ENCODE measurements around the gene FAM50B. TPM values are rescaled to one million over a fixed set of nuclear protein-coding genes. Genes with fewer than 3 reads are reported as not detected.
A peak's percentile ranks its signal among the peaks of the same experiment; 100 is the strongest.
"Not testable (repeated sequence)": the region's sequence is repeated elsewhere in the genome, so short reads cannot be mapped to it uniquely, and the experiment has no call there.

The FAM50B gene
- polyA plus RNA-seq, 3 donors from 2014 or later, result 3.9 to 15.9 (median 4.2) TPM

DNA sequence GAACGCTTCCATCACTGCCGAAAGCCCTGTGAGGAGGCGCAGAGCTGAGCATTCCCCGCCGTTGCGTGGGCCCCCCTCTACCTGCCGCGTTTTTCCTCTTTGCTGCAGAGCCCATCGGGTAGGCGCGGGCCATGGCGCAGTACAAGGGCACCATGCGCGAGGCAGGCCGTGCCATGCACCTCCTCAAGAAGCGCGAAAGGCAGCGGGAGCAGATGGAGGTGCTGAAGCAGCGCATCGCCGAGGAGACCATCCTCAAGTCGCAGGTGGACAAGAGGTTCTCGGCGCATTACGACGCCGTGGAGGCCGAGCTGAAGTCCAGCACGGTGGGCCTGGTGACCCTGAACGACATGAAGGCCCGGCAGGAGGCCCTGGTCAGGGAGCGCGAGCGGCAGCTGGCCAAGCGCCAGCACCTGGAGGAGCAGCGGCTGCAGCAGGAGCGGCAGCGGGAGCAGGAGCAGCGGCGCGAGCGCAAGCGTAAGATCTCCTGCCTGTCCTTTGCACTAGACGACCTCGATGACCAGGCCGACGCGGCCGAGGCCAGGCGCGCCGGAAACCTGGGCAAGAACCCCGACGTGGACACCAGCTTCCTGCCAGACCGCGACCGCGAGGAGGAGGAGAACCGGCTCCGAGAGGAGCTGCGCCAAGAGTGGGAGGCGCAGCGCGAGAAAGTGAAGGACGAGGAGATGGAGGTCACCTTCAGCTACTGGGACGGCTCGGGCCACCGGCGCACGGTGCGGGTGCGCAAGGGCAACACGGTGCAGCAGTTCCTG lies 693 bp downstream of the FAM50B start:
- peaks cover 3 to 9% (median 4%) of the 10 kb centered on the region in 3 donors for H3K27me3 Mint-ChIP-seq (ENCODE audit: low read depth in 3 of 3)
- no peak for DNase-seq
- peak overlapping the region; percentile 82 to 95 (median 87) for H3K4me3 Mint-ChIP-seq
- no peaks in the 10 kb centered on the region for H3K36me3 Mint-ChIP-seq
- H3K4me1 Mint-ChIP-seq, result peaks cover 14 to 15% of the 10 kb centered on the region in 2 donors
- peaks cover 0 to 3% (median 0%) of the 10 kb centered on the region in 6 donors for H3K9me3 Mint-ChIP-seq
- peak overlapping the region; percentile 49 to 86 (median 84) for H3K27ac Mint-ChIP-seq

DNA sequence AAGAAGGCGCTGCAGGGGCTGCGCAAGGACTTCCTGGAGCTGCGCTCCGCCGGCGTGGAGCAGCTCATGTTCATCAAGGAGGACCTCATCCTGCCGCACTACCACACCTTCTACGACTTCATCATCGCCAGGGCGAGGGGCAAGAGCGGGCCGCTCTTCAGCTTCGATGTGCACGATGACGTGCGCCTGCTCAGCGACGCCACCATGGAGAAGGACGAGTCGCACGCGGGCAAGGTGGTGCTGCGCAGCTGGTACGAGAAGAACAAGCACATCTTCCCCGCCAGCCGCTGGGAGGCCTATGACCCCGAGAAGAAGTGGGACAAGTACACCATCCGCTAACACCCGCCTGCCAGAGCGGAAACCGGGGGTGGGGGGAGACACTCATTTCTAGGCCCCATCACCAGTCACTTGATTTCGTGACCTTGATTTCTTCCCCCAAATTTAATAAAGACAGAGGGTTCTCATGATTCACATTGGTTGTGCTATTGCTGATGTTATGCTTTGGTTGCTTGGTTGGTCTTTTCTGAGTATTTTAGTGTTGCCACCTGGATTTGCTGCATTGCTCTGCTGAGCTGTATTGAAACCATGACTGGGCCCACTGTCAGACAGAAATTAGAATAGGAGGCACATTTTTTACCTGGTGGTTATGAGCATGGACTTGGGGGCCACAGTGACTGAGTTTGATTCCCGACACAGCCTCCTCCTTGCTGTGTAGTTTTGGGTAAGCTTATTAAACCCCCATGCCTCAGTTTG lies 1.5 kb downstream of the FAM50B start:
- H3K36me3 Mint-ChIP-seq, result no peaks in the 10 kb centered on the region
- H3K9me3 Mint-ChIP-seq, result peaks cover 0 to 3% (median 0%) of the 10 kb centered on the region in 6 donors
- H3K4me1 Mint-ChIP-seq, result peaks cover 14 to 15% of the 10 kb centered on the region in 2 donors
- DNase-seq, result peak in 1 of 3 donors; percentile 4
- peak overlapping the region; percentile 24 to 66 (median 30) for H3K27ac Mint-ChIP-seq
- peaks cover 4 to 9% (median 6%) of the 10 kb centered on the region in 3 donors for H3K27me3 Mint-ChIP-seq (ENCODE audit: low read depth in 3 of 3)
- H3K4me3 Mint-ChIP-seq, result peak overlapping the region in 4 of 5 donors; percentile 4 to 52 (median 42)

DNA sequence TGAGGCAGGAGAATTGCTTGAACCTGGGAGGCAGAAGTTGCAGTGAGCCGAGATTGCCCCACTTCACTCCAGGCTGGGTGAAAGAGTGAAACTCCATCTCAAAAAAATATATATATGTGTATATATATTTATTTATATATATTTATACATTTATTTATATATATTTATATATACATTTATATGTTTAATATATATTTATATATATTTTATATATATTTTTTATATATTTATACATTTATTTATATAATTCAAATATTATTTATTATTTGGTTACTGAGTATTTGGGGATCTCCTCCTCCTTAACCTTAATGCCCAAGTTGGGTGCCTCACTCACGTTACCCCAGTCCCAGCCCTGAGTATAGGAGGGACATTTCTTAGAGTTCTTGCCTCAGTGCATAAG lies 2.7 kb downstream of the FAM50B start:
- Mint-ChIP-seq H3K9me3 (peaks cover 0 to 3% (median 0%) of the 10 kb centered on the region in 6 donors), H3K27me3 (ENCODE audit: low read depth in 3 of 3) (peaks cover 4 to 9% (median 6%) of the 10 kb centered on the region in 3 donors), H3K4me3 (no peak overlapping the region), H3K4me1 (peaks cover 14 to 15% of the 10 kb centered on the region in 2 donors), H3K36me3 (no peaks in the 10 kb centered on the region), H3K27ac (no peak overlapping the region)
- no peak for DNase-seq

DNA sequence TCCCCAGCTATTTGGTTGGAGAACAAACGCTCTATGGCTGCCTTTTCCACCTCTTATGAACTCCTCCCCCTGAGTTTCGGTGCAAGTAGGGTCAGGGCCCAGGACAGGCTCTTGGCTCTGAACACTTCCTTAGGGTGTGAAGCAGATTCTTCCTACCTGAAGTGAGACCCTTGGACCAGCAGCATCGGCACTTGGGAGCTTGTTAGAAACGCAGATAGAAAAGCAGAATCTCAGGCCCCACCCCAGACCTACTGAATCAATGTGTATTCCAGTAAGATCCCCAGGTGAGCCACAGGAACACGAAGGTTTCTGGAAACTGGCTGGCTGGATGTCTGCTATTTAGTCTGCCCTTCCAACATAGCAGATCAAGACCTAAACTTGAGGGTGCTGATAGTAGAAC lies 3.2 kb downstream of the FAM50B start:
- no peak overlapping the region for H3K4me3 Mint-ChIP-seq

DNA sequence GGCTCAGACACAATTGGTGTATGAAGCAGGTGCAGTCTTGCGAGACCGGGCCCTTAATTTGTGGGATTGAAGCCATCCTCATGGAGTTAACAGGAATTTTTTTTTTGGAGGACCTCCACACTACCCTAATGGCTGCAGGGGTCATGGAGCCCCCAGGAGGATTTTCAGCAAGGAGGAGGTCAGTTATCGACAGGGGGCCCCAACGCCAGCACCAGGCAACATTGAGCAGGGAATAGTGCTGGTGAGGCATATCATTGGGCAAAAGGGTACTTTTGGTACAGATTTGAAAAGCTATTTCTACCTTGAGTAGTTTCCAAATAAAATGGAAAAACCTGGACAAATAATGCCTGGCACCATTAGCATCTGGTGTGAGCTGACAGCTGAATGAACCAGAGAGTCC lies 6.7 kb downstream of the FAM50B start:
- Mint-ChIP-seq H3K27ac (no peak overlapping the region), H3K4me1 (no peaks in the 10 kb centered on the region), H3K4me3 (no peak overlapping the region), H3K27me3 (ENCODE audit: low read depth in 3 of 3) (peaks cover 0 to 6% (median 3%) of the 10 kb centered on the region in 3 donors), H3K36me3 (no peaks in the 10 kb centered on the region), H3K9me3 (no peaks in the 10 kb centered on the region)
- DNase-seq, result no peak

More for the DNA sequence above, 3.2 kb downstream of the FAM50B start:
- no peaks in the 10 kb centered on the region for H3K36me3 Mint-ChIP-seq
- H3K27ac Mint-ChIP-seq, result no peak overlapping the region
- peaks cover 4 to 9% (median 6%) of the 10 kb centered on the region in 3 donors for H3K27me3 Mint-ChIP-seq (ENCODE audit: low read depth in 3 of 3)
- H3K9me3 Mint-ChIP-seq, result peaks cover 0 to 3% (median 0%) of the 10 kb centered on the region in 6 donors
- H3K4me1 Mint-ChIP-seq, result peaks cover 14 to 15% of the 10 kb centered on the region in 2 donors
- DNase-seq, result no peak

DNA sequence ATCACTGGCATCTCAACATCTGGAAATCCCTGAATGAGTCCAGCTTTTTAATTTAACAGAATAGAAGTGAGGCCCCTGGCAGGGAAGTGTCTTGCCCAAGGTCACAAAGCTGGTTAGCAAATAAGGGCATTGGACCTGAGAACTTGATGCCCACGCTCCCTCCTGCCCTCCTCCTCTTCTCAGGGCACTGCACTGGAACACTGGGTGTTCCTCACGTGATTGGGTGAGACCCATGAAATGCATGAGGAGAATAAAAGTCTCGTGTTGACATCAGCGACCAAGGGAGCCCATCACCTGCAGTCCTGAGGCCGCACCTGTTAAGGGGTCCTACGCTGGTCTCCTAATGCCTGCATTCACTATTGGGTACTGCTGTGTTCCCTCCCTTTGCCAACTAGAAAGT lies 7.4 kb downstream of the FAM50B start:
- peaks cover 0 to 6% (median 3%) of the 10 kb centered on the region in 3 donors for H3K27me3 Mint-ChIP-seq (ENCODE audit: low read depth in 3 of 3)
- H3K4me3 Mint-ChIP-seq, result no peak overlapping the region
- no peak overlapping the region for H3K27ac Mint-ChIP-seq
- H3K4me1 Mint-ChIP-seq, result no peaks in the 10 kb centered on the region
- no peaks in the 10 kb centered on the region for H3K36me3 Mint-ChIP-seq
- H3K9me3 Mint-ChIP-seq, result peaks cover 0 to 2% (median 0%) of the 10 kb centered on the region in 6 donors
- no peak for DNase-seq

DNA sequence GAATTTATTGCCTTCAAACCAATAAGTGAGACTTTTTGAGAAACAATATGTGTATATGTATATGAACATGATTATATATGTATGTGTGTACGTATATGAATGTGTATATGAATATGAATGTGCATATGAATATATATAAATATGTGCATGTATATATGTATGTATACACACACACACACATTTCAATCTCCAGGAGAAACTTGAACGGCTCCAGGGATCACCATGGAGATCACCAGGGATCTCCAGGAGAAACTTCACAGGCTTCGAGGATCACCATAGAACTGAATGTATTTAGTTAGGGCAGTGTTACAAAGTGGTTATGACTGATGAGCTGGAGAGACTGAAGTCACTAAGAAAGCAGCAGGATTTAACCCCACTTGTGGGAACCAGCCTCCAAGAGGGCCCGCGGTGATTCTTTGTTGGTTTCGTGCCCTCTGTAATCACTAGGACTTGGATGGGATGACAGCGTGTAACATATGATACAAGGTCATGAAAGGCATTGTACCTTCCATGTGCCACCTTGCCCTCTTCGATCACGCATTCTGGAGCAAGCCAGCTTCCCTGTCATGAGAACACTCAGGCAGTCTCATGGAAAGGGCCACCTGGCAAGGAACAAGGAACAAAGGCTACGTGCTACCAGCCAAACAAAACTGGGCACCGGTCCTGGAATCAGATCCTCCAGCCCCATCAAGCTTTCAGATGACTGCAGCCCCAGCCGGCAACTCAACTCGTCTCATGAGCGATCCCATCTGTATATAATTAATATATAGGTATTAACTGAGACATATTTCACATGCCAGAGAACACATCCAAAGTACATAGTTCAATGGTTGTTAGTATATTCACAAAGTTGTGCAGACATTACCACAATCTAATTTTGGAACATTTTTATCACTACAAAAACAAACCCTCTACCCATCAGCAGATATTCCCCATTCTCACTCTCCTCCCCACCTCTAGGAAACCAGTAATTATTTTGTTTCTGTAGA lies 8.6 kb downstream of the FAM50B start:
- no peak for DNase-seq
- Mint-ChIP-seq H3K27ac (no peak overlapping the region), H3K36me3 (no peaks in the 10 kb centered on the region), H3K4me3 (no peak overlapping the region), H3K4me1 (no peaks in the 10 kb centered on the region), H3K9me3 (peaks cover 0 to 2% (median 0%) of the 10 kb centered on the region in 6 donors), H3K27me3 (ENCODE audit: low read depth in 3 of 3) (peaks cover 3 to 6% (median 3%) of the 10 kb centered on the region in 3 donors)

DNA sequence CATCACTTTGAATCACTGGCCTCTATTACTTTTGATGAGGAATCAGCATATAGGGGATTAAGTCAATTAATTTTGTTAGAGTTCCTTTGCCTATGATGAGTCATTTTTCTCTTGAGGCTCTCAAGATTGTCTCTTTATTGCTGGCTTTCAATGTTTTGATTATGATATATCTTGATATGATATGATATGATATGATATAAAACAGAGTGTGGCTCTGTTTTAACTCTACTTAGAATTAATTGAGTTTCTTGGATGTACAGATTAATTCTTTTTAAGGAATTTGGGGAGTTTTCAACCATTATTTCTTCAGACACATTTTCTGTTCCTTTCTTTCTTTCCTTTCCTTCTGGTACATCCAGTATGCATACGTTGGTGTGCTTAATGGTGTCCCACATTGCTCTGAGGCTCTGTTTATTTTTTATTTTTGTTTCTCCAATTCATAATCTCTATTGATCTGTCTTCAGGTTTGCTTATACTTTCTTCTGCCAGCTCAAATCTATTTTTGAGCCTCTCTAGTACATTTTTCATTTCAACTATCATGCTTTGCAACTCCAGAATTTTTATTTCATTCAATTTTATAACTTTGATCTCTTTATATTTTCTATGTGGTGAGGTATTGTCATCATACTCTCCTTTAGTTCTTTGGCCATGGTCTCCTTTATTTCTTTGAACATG lies 10.8 kb downstream of the FAM50B start:
- Mint-ChIP-seq H3K4me3 (no peak overlapping the region), H3K27me3 (ENCODE audit: low read depth in 3 of 3) (peaks cover 3 to 6% (median 3%) of the 10 kb centered on the region in 3 donors), H3K4me1 (no peaks in the 10 kb centered on the region), H3K36me3 (no peaks in the 10 kb centered on the region), H3K9me3 (peaks cover 0 to 2% (median 0%) of the 10 kb centered on the region in 6 donors), H3K27ac (no peak overlapping the region)
- DNase-seq, result no peak

DNA sequence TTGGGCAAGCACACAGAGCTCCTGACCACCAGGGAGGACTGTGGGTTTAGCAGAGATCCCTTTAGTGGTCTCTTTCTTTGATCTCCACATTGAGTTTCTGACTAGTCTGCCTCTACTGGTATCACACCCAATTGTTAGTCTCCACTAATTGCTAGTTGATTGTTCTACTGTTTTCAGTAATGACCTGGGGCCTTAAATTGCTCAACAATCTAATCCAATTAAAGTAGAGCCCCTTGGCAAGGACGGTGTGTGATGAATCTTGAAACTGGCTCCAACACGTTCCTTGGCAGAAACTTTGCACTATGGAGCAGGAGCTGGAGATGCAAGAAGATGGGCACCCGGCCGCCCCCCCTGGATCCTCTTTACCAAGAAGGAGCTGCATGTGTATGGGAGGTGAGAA lies 12.3 kb downstream of the FAM50B start:
- no peak overlapping the region for H3K4me3 Mint-ChIP-seq
- H3K27me3 Mint-ChIP-seq (ENCODE audit: low read depth in 3 of 3), result peaks cover 0 to 10% (median 3%) of the 10 kb centered on the region in 3 donors
- H3K4me1 Mint-ChIP-seq, result no peaks in the 10 kb centered on the region
- no peak for DNase-seq
- peaks cover 0 to 2% (median 0%) of the 10 kb centered on the region in 6 donors for H3K9me3 Mint-ChIP-seq
- no peaks in the 10 kb centered on the region for H3K36me3 Mint-ChIP-seq
- H3K27ac Mint-ChIP-seq, result no peak overlapping the region

DNA sequence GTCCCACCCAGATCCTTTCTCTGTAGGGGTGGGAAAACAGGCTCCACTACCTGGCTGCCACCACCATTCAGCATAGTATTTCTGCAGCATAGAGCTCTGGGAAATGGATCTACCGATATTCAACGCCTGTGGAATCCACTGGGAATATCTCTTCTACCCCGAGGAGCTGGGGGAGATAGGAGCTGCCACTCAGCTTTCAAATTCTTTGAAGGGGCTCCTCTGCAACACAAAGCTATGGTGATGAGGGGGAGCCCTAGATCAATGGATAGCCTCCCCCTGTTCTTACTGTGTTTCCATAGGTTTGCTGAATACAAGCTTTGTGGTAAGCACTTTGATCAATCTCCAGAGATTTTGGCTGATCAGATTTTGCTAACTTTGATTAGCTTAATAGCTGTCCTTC lies 12.9 kb downstream of the FAM50B start:
- no peaks in the 10 kb centered on the region for H3K4me1 Mint-ChIP-seq
- H3K27ac Mint-ChIP-seq, result no peak overlapping the region
- H3K36me3 Mint-ChIP-seq, result no peaks in the 10 kb centered on the region
- H3K9me3 Mint-ChIP-seq, result peaks cover 0 to 2% (median 0%) of the 10 kb centered on the region in 6 donors
- peaks cover 0 to 10% (median 3%) of the 10 kb centered on the region in 3 donors for H3K27me3 Mint-ChIP-seq (ENCODE audit: low read depth in 3 of 3)
- no peak overlapping the region for H3K4me3 Mint-ChIP-seq
- no peak for DNase-seq

DNA sequence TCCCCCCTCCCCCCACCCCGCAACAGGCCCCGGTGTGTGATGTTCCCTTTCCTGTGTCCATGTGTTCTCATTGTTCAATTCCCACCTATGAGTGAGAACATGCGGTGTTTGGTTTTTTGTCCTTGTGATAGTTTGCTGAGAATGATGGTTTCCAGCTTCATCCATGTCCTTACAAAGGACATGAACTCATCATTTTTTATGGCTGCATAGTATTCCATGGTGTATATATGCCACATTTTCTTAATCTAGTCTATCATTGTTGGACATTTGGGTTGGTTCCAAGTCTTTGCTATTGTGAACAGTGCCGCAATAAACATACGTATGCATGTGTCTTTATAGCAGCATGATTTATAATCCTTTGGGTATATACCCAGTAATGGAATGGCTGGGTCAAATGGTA lies 14.1 kb downstream of the FAM50B start:
- H3K27me3 Mint-ChIP-seq (ENCODE audit: low read depth in 3 of 3), result peaks cover 1 to 10% (median 3%) of the 10 kb centered on the region in 3 donors
- H3K27ac Mint-ChIP-seq, H3K36me3 Mint-ChIP-seq, H3K4me3 Mint-ChIP-seq, DNase-seq, H3K4me1 Mint-ChIP-seq, H3K9me3 Mint-ChIP-seq: not testable (repeated sequence)

DNA sequence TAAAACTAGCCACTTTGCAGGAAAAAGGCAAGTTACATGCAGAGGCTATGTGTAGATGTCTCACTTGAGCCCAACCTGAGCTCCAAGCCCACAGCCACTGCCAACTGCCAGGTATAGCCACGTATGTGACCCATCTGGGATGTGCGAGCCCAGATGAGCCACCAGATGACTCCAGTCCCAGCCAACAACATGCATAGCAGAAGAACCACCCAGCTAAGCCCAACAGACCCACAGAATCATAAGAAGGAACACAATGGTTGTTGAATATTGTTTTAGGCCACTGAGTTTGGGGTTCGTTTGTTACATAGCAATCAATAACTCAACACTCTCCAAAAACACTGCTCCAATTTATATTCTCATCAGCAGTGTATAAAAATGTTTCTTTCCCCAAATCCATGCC lies 16.3 kb downstream of the FAM50B start:
- Mint-ChIP-seq H3K9me3 (peaks cover 0 to 2% (median 0%) of the 10 kb centered on the region in 6 donors), H3K27me3 (ENCODE audit: low read depth in 3 of 3) (peaks cover 3 to 13% (median 4%) of the 10 kb centered on the region in 3 donors)

More for the DNA sequence above, 16.3 kb downstream of the FAM50B start:
- H3K27ac Mint-ChIP-seq, result no peak overlapping the region
- H3K4me1 Mint-ChIP-seq, result no peaks in the 10 kb centered on the region
- H3K36me3 Mint-ChIP-seq, result no peaks in the 10 kb centered on the region
- no peak overlapping the region for H3K4me3 Mint-ChIP-seq
- no peak for DNase-seq
